ENCODE data around the gene NAV1.
"Not testable (repeated sequence)": the region's sequence is repeated elsewhere in the genome, so short reads cannot be mapped to it uniquely, and the experiment has no call there.

The NAV1 gene

GRCh38 chr1:201516511-201517127 lies 22.3 kb upstream of the NAV1 start:
- H3K27me3 ChIP-seq (ENCODE audit: control insufficient read depth, insufficient read depth, low read length) = no peaks in the 10 kb centered on the region
- H3K36me3 ChIP-seq (ENCODE audit: control insufficient read depth, low read depth, low read length) = no peaks in the 10 kb centered on the region
- no peak overlapping the region for H3K9ac ChIP-seq (ENCODE audit: low read length)
- peaks cover 10% of the 10 kb centered on the region for H3K4me1 ChIP-seq (ENCODE audit: control insufficient read depth, low read depth, low read length)
- H3K4me3 ChIP-seq (ENCODE audit: low read length) = no peak overlapping the region
- no peak overlapping the region for H3K27ac ChIP-seq (ENCODE audit: low read length)
- no peaks in the 10 kb centered on the region for H3K9me3 ChIP-seq (ENCODE audit: control insufficient read depth, low read depth, low read length)

DNA sequence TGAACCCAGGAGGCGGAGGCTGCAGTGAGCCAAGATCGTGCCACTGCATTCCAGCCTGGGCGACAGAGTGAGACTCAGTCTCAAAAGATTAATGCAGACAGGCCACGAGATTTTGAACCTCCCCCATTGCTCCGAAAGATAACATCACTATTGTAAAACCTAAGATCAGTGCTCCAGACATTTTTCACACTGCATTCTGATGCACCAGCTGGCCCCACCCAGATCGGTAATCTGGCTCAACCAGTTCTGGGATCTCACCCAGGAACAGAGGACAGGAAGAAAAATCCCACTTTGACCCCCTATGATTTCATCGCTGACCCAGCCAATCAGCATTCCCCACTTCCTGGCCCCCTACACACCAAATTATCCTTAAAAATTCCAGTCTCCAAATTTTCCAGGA lies 21.3 kb upstream of the NAV1 start:
- Histone ChIP-seq H3K27ac (ENCODE audit: low read length) (no peak overlapping the region), H3K9ac (ENCODE audit: low read length) (no peak overlapping the region), H3K4me1 (ENCODE audit: control insufficient read depth, low read depth, low read length) (peaks cover 3% of the 10 kb centered on the region), H3K27me3 (ENCODE audit: control insufficient read depth, insufficient read depth, low read length) (no peaks in the 10 kb centered on the region), H3K36me3 (ENCODE audit: control insufficient read depth, low read depth, low read length) (no peaks in the 10 kb centered on the region), H3K4me3 (ENCODE audit: low read length) (no peak overlapping the region), H3K9me3 (ENCODE audit: control insufficient read depth, low read depth, low read length) (no peaks in the 10 kb centered on the region)

GRCh38 chr1:201518071-201518470 lies 20.9 kb upstream of the NAV1 start:
- no peaks in the 10 kb centered on the region for H3K4me1 ChIP-seq (ENCODE audit: control insufficient read depth, low read depth, low read length)
- no peak overlapping the region for H3K27ac ChIP-seq (ENCODE audit: low read length)
- no peak overlapping the region for H3K4me3 ChIP-seq (ENCODE audit: low read length)
- no peak overlapping the region for H3K9ac ChIP-seq (ENCODE audit: low read length)
- H3K9me3 ChIP-seq (ENCODE audit: control insufficient read depth, low read depth, low read length) = no peaks in the 10 kb centered on the region
- H3K36me3 ChIP-seq (ENCODE audit: control insufficient read depth, low read depth, low read length) = no peaks in the 10 kb centered on the region
- no peaks in the 10 kb centered on the region for H3K27me3 ChIP-seq (ENCODE audit: control insufficient read depth, insufficient read depth, low read length)

DNA sequence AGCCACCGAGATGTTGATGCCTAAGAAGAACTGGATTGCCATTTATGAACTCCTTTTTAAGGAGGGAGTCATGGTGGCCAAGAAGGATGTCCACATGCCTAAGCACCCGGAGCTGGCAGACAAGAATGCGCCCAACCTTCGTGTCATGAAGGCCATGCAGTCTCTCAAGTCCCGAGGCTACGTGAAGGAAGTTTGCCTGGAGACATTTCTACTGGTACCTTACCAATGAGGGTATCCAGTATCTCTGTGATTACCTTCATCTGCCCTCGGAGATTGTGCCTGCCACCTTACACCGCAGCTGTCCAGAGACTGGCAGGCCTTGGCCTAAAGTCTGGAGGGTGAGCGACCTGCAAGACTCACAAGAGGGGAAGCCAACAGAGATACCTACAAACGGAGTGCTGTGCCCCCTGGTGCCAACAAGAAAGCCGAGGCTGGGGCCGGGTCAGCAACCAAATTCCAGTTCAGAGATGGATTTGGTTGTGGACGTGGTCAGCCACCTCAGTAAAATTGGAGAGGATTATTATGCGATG lies 18.8 kb upstream of the NAV1 start:
- H3K4me3 ChIP-seq (ENCODE audit: low read length) = not testable (repeated sequence)

DNA sequence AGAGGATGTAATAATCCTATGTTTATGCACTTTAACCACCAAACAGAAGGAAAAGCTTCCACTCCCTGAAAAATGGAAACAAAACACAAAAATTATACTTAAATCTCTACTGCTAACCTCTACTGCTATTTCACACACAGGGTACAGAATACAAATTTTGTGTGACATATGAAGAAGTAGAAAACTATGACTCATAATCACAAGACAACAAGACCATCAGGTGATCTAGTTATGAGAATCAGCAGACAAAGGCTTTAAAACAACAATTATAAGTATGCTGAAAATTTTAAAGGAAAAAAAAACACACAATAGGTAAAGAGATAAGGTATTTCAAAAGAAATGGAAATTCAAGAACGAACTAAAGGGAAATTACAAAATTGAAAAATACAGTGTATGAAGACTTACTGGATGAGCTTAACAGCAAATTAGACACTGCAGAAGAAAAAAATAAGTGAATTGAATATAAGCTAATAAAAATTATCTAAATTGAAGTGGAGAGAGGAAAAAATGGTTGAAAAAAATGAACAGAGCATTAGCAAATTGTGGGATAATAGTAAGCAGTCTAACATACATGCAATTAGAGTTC lies 13.6 kb upstream of the NAV1 start:
- H3K36me3 ChIP-seq (ENCODE audit: control insufficient read depth, low read depth, low read length) = no peaks in the 10 kb centered on the region
- no peaks in the 10 kb centered on the region for H3K27me3 ChIP-seq (ENCODE audit: control insufficient read depth, insufficient read depth, low read length)
- no peak overlapping the region for H3K4me3 ChIP-seq (ENCODE audit: low read length)
- no peak overlapping the region for H3K27ac ChIP-seq (ENCODE audit: low read length)
- no peaks in the 10 kb centered on the region for H3K9me3 ChIP-seq (ENCODE audit: control insufficient read depth, low read depth, low read length)
- no peaks in the 10 kb centered on the region for H3K4me1 ChIP-seq (ENCODE audit: control insufficient read depth, low read depth, low read length)
- no peak overlapping the region for H3K9ac ChIP-seq (ENCODE audit: low read length)

More for the DNA sequence above, 18.8 kb upstream of the NAV1 start:
- H3K4me1 ChIP-seq (ENCODE audit: control insufficient read depth, low read depth, low read length); H3K9ac ChIP-seq (ENCODE audit: low read length); H3K9me3 ChIP-seq (ENCODE audit: control insufficient read depth, low read depth, low read length); H3K27me3 ChIP-seq (ENCODE audit: control insufficient read depth, insufficient read depth, low read length); H3K27ac ChIP-seq (ENCODE audit: low read length); H3K36me3 ChIP-seq (ENCODE audit: control insufficient read depth, low read depth, low read length): not testable (repeated sequence)

GRCh38 chr1:201527879-201528278 lies 11.0 kb upstream of the NAV1 start:
- Histone ChIP-seq H3K27ac (ENCODE audit: low read length) (no peak overlapping the region), H3K4me1 (ENCODE audit: control insufficient read depth, low read depth, low read length) (no peaks in the 10 kb centered on the region), H3K9me3 (ENCODE audit: control insufficient read depth, low read depth, low read length) (no peaks in the 10 kb centered on the region), H3K36me3 (ENCODE audit: control insufficient read depth, low read depth, low read length) (no peaks in the 10 kb centered on the region), H3K4me3 (ENCODE audit: low read length) (no peak overlapping the region), H3K27me3 (ENCODE audit: control insufficient read depth, insufficient read depth, low read length) (no peaks in the 10 kb centered on the region), H3K9ac (ENCODE audit: low read length) (no peak overlapping the region)

DNA sequence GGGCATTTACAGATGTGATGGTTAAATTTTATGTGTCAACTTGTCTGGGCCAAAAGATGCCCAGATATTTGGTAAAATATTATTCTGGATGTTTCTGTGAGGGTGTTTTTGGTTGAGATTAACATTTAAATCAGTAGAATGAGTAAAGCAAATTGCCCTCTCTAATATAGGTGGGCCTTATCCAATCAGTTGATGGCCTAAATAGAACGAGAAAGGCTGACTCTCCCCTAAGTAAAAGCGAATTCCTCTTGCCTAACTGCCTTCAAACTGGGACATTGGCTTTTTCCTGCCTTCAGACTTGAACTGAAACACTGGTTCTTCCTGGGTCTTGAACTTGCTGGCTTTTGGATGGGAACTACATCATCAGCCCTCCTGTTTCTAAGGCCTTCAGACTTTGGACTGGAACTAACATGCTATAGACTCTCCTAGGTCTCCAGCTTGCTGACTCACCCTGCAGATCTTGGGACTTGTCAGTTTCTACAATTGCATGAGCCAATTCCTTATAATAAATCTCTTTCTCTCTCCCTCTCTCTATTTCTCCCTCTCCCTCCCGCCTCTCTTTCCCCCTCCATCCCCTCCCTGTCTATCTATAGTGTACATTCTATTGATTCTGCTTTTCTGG lies 10.2 kb upstream of the NAV1 start:
- H3K9ac ChIP-seq (ENCODE audit: low read length) = no peak overlapping the region
- no peak overlapping the region for H3K27ac ChIP-seq (ENCODE audit: low read length)
- H3K4me3 ChIP-seq (ENCODE audit: low read length) = no peak overlapping the region
- H3K9me3 ChIP-seq (ENCODE audit: control insufficient read depth, low read depth, low read length) = no peaks in the 10 kb centered on the region
- H3K27me3 ChIP-seq (ENCODE audit: control insufficient read depth, insufficient read depth, low read length) = no peaks in the 10 kb centered on the region
- no peaks in the 10 kb centered on the region for H3K36me3 ChIP-seq (ENCODE audit: control insufficient read depth, low read depth, low read length)
- no peaks in the 10 kb centered on the region for H3K4me1 ChIP-seq (ENCODE audit: control insufficient read depth, low read depth, low read length)

- H3K27me3 ChIP-seq (ENCODE audit: control insufficient read depth, insufficient read depth, low read length) = no peaks in the 10 kb centered on the region
- H3K27ac ChIP-seq (ENCODE audit: low read length) = no peak overlapping the region
- no peaks in the 10 kb centered on the region for H3K4me1 ChIP-seq (ENCODE audit: control insufficient read depth, low read depth, low read length)
- H3K4me3 ChIP-seq (ENCODE audit: low read length) = no peak overlapping the region
- H3K9me3 ChIP-seq (ENCODE audit: control insufficient read depth, low read depth, low read length) = no peaks in the 10 kb centered on the region
- H3K9ac ChIP-seq (ENCODE audit: low read length) = no peak overlapping the region
- H3K36me3 ChIP-seq (ENCODE audit: control insufficient read depth, low read depth, low read length) = no peaks in the 10 kb centered on the region
Observed at GRCh38 chr1:201530741-201531531, 8.0 kb upstream of the NAV1 start.

- no peak overlapping the region for H3K9ac ChIP-seq (ENCODE audit: low read length)
- no peak overlapping the region for H3K27ac ChIP-seq (ENCODE audit: low read length)
- H3K9me3 ChIP-seq (ENCODE audit: control insufficient read depth, low read depth, low read length) = no peaks in the 10 kb centered on the region
- H3K27me3 ChIP-seq (ENCODE audit: control insufficient read depth, insufficient read depth, low read length) = peaks cover 2% of the 10 kb centered on the region
- no peaks in the 10 kb centered on the region for H3K4me1 ChIP-seq (ENCODE audit: control insufficient read depth, low read depth, low read length)
- no peaks in the 10 kb centered on the region for H3K36me3 ChIP-seq (ENCODE audit: control insufficient read depth, low read depth, low read length)
- no peak overlapping the region for H3K4me3 ChIP-seq (ENCODE audit: low read length)
Observed at GRCh38 chr1:201531551-201532425, 7.1 kb upstream of the NAV1 start.

DNA sequence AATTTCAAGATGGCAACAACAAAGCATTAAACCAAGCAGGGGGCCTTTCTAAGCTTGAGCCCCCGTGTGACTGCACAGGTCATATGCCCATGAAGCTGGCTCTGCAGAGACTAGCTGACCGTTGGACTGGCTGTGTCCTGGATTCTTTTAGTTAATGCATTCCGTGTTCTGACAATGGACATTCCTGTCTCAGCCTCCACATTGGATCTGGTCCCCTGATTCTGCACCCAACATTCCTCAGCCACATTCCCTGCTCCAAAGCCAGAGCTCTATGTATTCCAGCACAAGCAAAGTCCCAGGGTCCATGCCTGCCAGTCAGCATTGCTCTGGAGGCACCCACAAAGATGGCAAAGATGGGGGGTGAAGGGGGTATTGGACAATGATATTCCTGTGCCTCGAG lies 5.1 kb upstream of the NAV1 start:
- no peaks in the 10 kb centered on the region for H3K4me1 ChIP-seq (ENCODE audit: control insufficient read depth, low read depth, low read length)

More for the DNA sequence above, 5.1 kb upstream of the NAV1 start:
- H3K27me3 ChIP-seq (ENCODE audit: control insufficient read depth, insufficient read depth, low read length) = peaks cover 22% of the 10 kb centered on the region
- H3K36me3 ChIP-seq (ENCODE audit: control insufficient read depth, low read depth, low read length) = no peaks in the 10 kb centered on the region
- no peak overlapping the region for H3K4me3 ChIP-seq (ENCODE audit: low read length)
- H3K27ac ChIP-seq (ENCODE audit: low read length) = no peak overlapping the region
- H3K9ac ChIP-seq (ENCODE audit: low read length) = no peak overlapping the region
- H3K9me3 ChIP-seq (ENCODE audit: control insufficient read depth, low read depth, low read length) = no peaks in the 10 kb centered on the region
